Activated CD4-positive, alpha-beta T cell treated with anti-CD3 and anti-CD28 coated beads, Interleukin-10, Interleukin-2, amounts not matched to agents 100 ng/mL and 50 ng/mL, durations not matched to agents 16 hours and 8 hours (primary cell): Measurements from ENCODE around the gene CEP250.
"Not testable (repeated sequence)": the region's sequence is repeated elsewhere in the genome, so short reads cannot be mapped to it uniquely, and the experiment has no call there.

Experiments
- DNase-seq: peaks from one replicate; pipeline ENCODE4 v3.0.0-alpha.2; 2020

CEP250 gene

DNA sequence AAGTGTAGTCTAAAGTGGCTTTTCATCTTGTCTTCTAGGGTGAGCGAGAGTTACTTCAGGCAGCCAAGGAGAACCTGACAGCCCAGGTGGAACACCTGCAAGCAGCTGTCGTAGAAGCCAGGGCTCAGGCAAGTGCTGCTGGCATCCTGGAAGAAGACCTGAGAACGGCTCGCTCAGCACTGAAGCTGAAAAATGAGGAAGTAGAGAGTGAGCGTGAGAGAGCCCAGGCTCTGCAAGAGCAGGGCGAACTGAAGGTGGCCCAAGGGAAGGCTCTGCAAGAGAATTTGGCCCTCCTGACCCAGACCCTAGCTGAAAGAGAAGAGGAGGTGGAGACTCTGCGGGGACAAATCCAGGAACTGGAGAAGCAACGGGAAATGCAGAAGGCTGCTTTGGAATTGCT is 47.0 kb downstream of the CEP250 start:
- DNase-seq = no peak

GRCh38 chr20:35503281-35503680 is 47.9 kb downstream of the CEP250 start:
- no peak for DNase-seq

DNA sequence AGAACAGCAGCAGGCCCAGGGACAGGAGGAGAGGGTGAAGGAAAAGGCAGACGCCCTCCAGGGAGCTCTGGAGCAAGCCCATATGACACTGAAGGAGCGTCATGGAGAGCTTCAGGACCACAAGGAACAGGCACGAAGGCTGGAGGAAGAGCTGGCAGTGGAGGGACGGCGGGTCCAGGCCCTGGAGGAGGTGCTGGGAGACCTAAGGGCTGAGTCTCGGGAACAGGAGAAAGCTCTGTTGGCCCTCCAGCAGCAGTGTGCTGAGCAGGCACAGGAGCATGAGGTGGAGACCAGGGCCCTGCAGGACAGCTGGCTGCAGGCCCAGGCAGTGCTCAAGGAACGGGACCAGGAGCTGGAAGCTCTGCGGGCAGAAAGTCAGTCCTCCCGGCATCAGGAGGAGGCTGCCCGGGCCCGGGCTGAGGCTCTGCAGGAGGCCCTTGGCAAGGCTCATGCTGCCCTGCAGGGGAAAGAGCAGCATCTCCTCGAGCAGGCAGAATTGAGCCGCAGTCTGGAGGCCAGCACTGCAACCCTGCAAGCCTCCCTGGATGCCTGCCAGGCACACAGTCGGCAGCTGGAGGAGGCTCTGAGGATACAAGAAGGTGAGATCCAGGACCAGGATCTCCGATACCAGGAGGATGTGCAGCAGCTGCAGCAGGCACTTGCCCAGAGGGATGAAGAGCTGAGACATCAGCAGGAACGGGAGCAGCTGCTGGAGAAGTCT is 48.6 kb downstream of the CEP250 start:
- no peak for DNase-seq

GRCh38 chr20:35504751-35505150 is 49.4 kb downstream of the CEP250 start:
- no peak for DNase-seq

- no peak for DNase-seq
Observed at GRCh38 chr20:35506179-35506578, 50.8 kb downstream of the CEP250 start.

DNA sequence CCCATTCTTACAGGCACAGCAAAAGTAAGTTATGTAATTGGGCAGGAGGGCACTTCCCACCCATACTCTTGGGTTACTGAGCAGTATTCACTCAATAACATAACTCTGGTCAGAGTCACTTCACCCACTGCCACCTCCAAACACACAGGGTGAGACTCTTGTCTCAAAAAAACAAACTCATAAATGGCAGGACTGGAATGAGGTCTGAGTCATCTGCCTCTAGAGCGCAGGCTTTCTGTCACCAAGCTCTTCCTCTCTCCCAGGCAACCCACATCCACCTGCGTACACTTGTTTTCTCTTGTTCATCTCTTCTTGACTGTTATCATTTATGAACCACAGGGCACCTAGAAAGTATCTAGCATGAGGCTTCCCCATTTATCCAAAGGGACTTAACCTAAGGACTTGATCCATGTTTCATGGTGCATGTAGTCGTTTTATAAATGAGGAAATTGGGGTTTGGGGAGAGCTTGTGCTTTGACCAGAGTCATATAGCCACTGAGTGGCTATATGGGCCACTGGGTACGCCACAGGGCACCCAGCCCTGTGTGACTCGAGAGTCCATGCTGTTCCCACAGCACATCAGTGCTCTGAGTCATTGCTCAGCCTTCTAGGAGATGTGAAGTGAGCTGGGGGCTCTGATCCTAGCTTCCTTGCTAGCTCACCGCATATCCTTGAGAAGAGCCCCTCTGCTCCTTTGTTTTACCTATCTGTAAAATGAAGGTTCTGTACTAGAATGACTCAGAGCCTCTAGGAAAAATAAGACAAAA is 51.7 kb downstream of the CEP250 start:
- peak; percentile 43 for DNase-seq

GRCh38 chr20:35508493-35509218 is 53.3 kb downstream of the CEP250 start:
- no peak for DNase-seq

DNA sequence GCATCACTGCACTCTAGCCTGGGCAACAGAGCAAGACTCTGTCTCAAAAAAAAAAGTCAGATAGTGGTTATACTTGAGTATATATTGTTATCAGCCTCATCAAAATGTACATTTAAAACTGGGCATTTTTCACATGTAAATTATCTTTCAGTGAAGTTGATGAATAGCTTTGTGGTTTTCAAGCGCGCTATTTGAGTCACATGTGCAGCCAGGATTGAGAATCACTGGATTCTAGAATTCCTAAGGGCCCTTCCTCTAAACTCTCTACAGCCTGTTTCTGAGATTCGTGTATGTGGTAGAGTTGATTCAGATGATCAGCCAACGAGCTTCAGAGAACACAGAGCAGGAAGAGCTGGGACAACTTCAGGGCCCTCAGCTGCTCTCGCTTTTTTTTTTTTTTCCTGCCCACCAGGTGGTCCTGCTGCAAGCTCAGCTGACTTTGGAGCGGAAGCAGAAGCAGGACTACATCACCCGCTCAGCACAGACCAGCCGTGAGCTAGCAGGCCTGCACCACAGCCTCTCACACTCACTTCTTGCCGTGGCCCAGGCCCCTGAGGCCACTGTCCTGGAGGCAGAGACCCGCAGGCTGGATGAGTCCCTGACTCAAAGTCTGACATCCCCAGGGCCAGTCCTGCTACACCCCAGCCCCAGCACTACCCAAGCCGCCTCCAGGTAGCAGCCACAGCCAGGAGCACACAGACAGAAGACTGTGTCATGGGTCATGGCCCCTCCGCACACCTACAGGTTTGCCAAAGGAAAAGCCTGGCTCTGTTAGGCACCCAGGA is 55.7 kb downstream of the CEP250 start:
- no peak for DNase-seq

DNA sequence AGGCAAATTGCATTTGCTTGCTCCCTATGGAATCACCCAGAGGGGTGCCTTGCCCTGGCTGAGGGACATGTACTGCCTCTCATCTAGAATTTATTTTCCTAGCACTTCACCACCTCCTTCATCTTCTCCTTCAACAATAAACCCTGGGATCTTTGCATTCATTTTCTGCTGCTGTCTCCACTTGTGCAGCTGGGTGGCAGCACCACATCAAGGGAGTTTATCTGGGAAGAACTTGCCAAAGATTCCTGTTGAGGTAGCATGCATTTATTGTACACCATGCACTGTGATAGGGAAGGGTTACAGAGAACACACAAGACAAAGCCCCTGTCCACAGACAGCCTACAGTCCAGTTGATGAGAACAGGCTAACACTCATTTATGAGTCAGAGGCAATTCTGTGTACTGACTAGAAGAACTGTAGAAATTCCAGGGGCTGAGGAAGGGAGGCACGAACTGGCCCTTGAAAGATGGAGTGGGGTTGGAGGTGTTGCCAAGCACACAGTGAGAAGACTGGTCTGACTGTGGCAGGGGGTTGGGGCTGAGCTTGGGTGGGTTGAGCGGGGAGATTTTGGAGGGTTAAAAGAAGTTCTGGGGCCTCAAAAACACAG is 56.5 kb downstream of the CEP250 start:
- DNase-seq = no peak

DNA sequence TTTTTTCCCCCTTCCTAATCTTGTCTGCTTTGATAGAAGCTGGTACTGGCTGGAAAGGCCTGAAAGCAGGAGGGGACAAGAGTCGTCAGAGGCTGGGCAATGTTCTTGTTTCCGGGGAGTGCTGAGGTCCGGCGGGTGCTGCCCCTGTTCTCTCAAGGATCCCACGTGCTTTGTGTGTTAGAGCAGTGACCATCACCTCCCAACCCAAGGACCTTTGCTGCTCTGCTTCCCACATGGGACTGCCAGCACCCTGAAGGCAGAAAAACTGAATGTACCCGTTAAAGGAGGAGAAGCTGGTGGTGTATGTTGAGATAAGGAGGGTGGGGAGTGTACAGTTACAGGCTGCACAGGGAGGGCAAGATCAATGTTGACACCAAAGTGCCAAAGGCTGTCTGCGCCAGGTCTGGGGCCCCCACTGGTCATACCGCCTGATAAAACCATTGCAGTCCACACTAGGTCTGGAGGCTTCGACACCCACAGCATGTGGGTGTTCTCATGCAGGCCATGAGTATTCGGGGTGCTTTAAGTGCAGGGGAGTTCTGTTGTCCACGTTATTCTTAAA is 59.1 kb downstream of the CEP250 start:
- no peak for DNase-seq

GRCh38 chr20:35515341-35515740 is 59.9 kb downstream of the CEP250 start:
- DNase-seq = no peak

GRCh38 chr20:35515949-35516645 is 60.7 kb downstream of the CEP250 start:
- no peak for DNase-seq

DNA sequence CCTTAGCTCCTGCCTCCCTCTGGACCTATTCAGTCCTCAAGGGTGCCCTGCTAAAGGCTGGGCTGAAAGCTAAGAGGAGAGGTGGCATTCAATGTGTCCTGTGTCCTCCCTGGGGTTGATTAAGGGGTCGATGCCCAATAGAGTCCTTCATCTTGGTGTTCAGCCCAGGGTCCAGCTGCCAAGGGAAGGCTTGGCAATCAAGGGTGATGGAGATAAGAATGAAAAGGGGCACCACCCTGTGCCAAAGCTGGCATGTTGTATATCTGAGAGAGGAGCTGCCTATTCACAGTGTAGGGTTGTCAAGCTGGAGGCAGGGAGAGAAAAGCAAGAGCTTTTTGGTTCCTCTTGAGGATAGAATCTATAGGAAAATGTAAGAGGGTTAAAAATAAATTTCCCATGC is 61.7 kb downstream of the CEP250 start:
- DNase-seq = no peak

DNA sequence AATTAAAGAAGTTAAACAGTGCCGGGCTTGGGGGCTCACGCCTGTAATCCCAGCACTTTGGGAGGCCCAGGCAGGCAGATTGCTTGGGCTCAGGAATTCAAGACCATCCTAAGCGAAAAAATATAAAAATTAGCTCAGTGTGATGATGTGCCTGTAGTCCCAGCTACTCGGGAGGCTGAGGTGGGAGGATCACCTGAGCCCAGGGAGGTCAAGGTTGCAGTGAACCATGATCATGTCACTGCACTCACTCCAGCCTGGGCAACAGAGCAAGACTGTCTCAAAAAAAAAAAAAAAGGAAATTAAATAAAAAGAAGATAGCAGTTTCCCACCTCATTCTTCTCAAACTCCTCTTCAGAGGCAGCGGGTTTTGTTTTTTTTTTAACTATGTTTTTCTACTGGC is 62.4 kb downstream of the CEP250 start:
- not testable (repeated sequence) for DNase-seq

- no peak for DNase-seq
Observed at GRCh38 chr20:35518955-35519354, 63.6 kb downstream of the CEP250 start.

DNA sequence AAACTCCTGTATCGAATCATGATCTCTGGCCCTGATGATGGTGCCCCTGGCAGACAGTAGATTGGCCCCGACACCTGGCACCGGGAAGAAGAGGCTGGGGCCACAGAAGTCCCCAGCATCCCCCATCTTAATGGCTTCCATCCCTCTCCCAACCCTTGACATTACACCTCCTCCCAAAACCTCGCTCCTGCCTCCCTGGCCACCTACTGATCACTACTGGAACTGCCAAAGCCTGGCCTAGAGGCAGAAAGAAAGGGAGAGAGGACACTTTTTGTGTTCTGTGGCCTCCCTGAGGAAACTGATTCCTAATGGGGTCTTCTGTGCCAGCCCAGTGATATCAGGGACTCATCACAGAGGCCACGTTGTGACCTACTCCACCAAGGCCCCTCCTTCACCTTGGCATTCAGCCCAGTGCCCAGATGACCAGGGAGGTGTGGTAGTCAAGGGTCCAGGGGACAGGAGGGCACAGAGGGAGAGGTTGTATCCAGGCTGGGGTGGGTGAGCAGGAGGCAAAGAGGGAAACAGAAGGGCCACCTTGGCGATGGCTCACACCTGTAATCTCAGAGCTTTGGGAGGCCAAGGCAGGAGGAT is 68.0 kb downstream of the CEP250 start:
- peak; percentile 31 for DNase-seq

DNA sequence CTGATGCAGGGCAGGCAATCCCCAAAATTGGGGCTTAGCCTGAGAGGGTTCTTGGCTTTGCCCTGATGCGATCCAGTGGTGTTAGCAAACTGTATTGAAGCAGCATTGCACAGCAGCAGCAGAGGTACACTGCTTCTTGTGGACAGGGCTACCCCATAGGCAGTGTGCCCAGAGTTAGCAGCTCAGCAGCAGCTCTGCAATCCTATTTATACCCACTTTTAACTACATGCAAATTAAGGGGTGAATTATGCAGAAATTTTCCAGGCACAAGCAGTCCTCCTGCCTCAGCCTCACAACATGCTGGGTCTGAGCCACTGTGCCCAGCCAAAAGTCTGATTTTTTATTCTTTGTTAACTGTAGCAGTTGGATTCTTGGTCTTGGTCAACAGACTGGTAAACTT is 70.2 kb downstream of the CEP250 start:
- DNase-seq = no peak

- no peak for DNase-seq
Observed at GRCh38 chr20:35527122-35527769, 71.8 kb downstream of the CEP250 start.

DNA sequence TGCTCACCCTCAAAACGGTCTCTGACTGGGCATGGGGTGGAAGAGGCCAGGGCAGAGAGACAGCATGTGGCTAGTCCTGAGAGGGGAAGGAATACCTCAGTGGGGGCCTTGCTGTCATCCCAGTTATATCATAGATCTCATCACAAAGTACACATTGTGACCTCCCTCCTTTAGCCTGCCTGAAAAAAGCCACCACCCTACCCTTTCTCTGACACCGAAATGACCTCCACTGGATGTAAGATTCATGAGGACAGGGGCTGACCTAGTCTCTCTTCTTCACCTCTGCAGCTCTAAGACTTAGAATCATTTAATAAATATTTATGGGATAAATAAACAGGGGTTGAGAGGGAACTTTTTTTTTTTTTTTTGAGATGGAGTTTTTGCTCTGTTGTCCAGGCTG is 74.2 kb downstream of the CEP250 start, which contains the start of gene C20orf173:
Gene C20orf173, minus strand, starts transcription at position 101 of the 400 bp plus-strand sequence. CDS start 279 bp downstream, outside the sequence.
- DNase-seq = no peak

DNA sequence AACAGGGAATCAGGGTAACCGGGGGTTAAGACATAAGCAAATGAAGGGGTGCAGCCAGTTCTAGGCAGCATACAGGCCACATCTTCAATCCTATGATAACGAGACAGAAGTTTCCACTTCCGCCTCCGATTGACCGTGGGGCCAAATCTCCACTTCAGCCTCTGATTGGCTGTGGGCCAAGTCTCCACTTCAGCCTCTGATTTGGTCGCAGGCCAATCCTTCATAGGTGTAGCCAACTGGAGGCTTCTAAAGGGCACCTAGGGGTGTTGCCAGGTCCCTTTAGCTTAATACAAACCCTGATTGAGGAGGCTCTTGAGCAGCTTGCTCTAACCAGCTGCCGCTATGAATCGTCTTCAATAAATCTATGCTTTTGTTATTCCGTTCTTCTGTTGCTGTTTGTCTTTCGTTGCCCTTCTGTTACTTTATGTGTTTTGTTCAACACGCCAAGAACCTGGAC is 84.4 kb downstream of the CEP250 start:
- peak; percentile 52 for DNase-seq
